Mammary epithelial cell (primary cell): ENCODE measurements around the gene KLF11.

Experiments
- CTCF ChIP-seq, 2 donors: IDR thresholded peaks in 1 of 2; conservative IDR thresholded peaks in 1 of 2; 2 replicates each; pipeline ENCODE4 v1.5.1; 2011 to 2012; ENCODE audit warnings: inconsistent platforms in 2 of 2, low read length in 2 of 2, mild to moderate bottlenecking in 2 of 2, control low read depth in 1 of 2, low read depth in 1 of 2; ENCODE audit not compliant: insufficient read depth in 1 of 2; ENCODE audit errors: extremely low read depth in 1 of 2
- EZH2 ChIP-seq: IDR thresholded peaks from 2 replicates; pipeline ENCODE4 v1.6.1; 2012; ENCODE audit warnings: low read length, inconsistent platforms, borderline replicate concordance

DNA sequence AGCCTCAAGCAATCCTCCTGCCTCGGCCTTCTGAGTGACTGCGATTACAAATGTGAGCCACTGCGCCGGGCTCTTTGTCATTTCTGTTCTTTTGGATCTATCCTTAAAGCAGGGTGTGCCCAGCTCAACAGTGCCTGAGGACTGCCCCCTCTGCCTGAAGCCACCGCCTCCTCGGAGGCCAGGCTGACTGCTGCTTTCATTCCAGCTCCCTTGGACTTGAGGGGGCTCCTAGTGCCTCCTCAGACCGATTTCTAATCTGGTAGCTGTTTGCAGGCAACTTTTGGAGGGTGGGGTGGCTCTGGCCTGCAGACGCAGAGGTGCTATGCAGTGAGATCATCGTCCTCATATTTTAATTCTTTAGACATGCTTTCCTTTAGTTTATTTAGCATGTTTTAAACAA, 35.9 kb upstream of the KLF11 start:
- TF ChIP-seq CTCF (conservative IDR thresholded peaks at IDR 0.05 in 1 of 2, IDR thresholded peaks at IDR 0.05 in 1 of 2; ENCODE audit: extremely low read depth in 1 of 2, insufficient read depth in 1 of 2, low read depth in 1 of 2, low read length in 2 of 2) (no peak), EZH2 (no peak)
